IPS DF 19.7 (cell line): ENCODE data around the gene PCIF1.
"Not testable (repeated sequence)": the region's sequence is repeated elsewhere in the genome, so short reads cannot be mapped to it uniquely, and the experiment has no call there.

Source experiments
- DNase-seq: peaks from one replicate; pipeline ENCODE4 v3.0.0-alpha.2; 2013; ENCODE audit warnings: low read depth, low spot score

PCIF1 gene

GRCh38 chr20:45967551-45968080 lies 33.1 kb downstream of the PCIF1 start:
- no peak for DNase-seq

GRCh38 chr20:45968081-45968671 lies 33.7 kb downstream of the PCIF1 start:
- no peak for DNase-seq

GRCh38 chr20:45968801-45969711 lies 34.6 kb downstream of the PCIF1 start:
- DNase-seq, result no peak

- no peak for DNase-seq
These were observed 35.5 kb downstream of the PCIF1 start for GRCh38 chr20:45969712-45970634.

GRCh38 chr20:45970646-45971424 lies 36.4 kb downstream of the PCIF1 start:
- no peak for DNase-seq

- no peak for DNase-seq
These were observed 36.9 kb downstream of the PCIF1 start for GRCh38 chr20:45971425-45971674.

- DNase-seq, result peak; percentile 61
These were observed 37.4 kb downstream of the PCIF1 start, which contains the start of gene ZNF335 for GRCh38 chr20:45971675-45972499. ZNF335 (minus strand) TSS chr20:45972203; CDS start chr20:45971410, 793 bp downstream.

GRCh38 chr20:45972500-45973183 lies 38.2 kb downstream of the PCIF1 start:
- DNase-seq, result no peak

- DNase-seq, result no peak
These were observed 40.5 kb downstream of the PCIF1 start for GRCh38 chr20:45974896-45975565.

- DNase-seq, result no peak
These were observed 41.2 kb downstream of the PCIF1 start for GRCh38 chr20:45975686-45976085.

- DNase-seq, result no peak
These were observed 41.6 kb downstream of the PCIF1 start for GRCh38 chr20:45976086-45976485.

- no peak for DNase-seq
These were observed 46.8 kb downstream of the PCIF1 start for GRCh38 chr20:45981261-45981660.

- no peak for DNase-seq
These were observed 48.8 kb downstream of the PCIF1 start for GRCh38 chr20:45983279-45983743.

GRCh38 chr20:45985573-45985972 lies 51.1 kb downstream of the PCIF1 start:
- DNase-seq, result no peak

- peak; percentile 60 for DNase-seq
These were observed 52.8 kb downstream of the PCIF1 start for GRCh38 chr20:45987108-45987780.

- not testable (repeated sequence) for DNase-seq
These were observed 54.3 kb downstream of the PCIF1 start for GRCh38 chr20:45988830-45989229.

- no peak for DNase-seq
These were observed 57.1 kb downstream of the PCIF1 start for GRCh38 chr20:45991616-45992015.

GRCh38 chr20:45993197-45993951 lies 58.9 kb downstream of the PCIF1 start:
- no peak for DNase-seq
